GM19025 (cell line): Measurements from ENCODE around the gene MT1G.
"Not testable (repeated sequence)": the region's sequence is repeated elsewhere in the genome, so short reads cannot be mapped to it uniquely, and the experiment has no call there.

Experiments
- ATAC-seq: cut with Tn5 transposase; IDR thresholded peaks from one replicate; pipeline ENCODE4 v1.9.1; 2021; ENCODE audit warnings: mild to moderate bottlenecking, low read depth, moderate library complexity; ENCODE audit not compliant: unreplicated experiment

The MT1G gene

GRCh38 chr16:56667581-56668571, at the start of gene MT1G:
Gene MT1G, minus strand, starts transcription at chr16:56668065. Its CDS starts 72 bp downstream, at chr16:56667993.
- ATAC-seq, result no peak

DNA sequence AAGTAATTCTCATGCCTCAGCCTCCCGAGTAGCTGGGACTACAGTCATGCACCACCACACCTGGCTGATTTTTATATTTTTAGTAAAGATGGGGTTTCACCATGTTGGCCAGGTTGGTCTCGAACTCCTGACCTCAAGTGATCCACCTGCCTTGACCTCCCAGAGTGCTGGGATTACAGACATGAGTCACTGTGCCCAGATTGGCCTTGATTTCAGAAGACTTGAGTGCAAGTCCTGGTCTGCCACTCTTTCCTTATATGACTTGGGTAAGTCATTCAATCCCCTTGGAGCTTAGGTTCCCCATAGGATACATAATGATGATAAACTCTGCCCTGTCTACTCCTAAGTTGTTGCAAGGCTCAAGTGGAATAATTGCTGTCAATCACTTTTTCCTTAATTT, 49.7 kb upstream of the MT1G start:
- not testable (repeated sequence) for ATAC-seq

- no peak for ATAC-seq
Observed at GRCh38 chr16:56716761-56717160, 48.9 kb upstream of the MT1G start.

- ATAC-seq, result no peak
Observed at GRCh38 chr16:56715126-56715525, 47.3 kb upstream of the MT1G start.

GRCh38 chr16:56713794-56714193, 45.9 kb upstream of the MT1G start:
- ATAC-seq, result no peak

- ATAC-seq, result no peak
Observed at GRCh38 chr16:56711862-56712261, 44.0 kb upstream of the MT1G start.

DNA sequence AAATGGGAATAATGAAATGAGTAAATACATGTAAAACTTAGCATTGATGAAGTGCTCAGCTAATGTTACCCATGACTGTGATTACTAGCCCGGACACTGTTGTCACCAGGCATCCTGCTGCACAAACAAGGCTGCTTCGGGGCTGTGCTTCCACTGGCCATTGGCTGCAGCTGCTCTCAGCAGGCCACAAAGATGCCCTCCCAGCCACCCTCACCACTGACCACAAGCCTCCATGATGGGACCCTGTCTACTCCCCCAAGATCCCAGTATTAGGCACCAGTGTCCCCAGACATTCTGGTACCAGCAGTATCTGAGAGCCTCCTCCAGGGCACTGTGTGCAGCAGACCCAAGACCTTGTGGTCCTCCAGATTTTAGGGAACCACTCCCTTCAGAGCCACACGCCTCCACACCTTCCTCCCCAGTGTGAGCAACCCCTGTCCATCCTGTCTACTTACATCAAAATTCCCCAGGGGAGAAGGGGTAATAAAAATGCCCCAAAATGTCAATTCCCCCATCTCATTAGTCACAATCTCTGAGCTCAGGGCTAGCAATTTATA, 42.4 kb upstream of the MT1G start:
- ATAC-seq, result no peak

DNA sequence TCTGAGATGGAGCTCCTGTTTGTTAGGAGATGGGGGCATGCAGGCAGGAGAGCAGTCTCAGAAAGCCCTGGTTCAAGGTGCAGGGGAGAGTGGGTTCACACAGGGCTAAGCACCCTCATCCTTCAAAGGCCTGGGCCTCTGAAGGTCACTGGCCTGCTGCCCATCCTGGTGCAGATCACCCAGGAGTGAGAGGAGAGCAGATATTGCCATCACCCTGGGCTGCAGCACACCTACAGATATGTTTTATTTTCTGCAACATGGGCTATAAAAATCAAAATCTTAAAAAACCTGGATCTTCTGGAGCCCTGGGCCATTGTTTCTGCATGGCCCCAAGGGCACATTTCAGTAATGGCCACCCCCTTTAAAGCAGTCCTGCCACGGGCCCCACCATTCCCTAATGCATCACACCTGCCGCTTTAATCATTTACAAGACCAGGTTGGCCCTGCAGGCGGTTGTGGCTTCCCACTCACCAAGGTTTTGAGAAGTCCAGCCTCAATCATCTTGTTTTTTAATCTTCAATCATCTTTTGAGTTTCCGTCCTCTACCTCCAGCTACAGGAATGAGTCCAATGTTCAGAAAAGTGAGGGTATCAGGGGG, 41.7 kb upstream of the MT1G start:
- ATAC-seq, result no peak

- no peak for ATAC-seq
Observed at GRCh38 chr16:56708525-56709442, 40.9 kb upstream of the MT1G start.

DNA sequence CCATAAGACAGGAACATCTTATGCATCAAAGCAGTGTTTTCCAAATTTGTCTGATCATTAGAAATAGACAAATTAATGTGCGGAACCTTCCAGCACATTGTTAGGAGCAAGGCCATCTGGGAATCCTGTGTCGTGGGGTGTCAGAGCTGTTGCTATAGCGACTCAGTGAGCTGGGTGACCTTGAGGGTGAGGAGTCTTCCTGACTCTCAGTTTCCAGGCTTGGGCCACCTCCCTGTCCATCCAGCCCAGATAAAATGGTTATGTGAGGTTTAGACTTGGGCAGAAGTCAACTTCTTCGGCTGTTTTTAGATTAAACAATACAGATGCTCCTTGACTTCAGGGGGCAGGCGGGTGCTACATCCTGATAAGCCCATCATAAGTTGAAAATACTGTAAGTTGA, 35.0 kb upstream of the MT1G start:
- no peak for ATAC-seq

GRCh38 chr16:56701534-56701933, 33.7 kb upstream of the MT1G start:
- no peak for ATAC-seq

DNA sequence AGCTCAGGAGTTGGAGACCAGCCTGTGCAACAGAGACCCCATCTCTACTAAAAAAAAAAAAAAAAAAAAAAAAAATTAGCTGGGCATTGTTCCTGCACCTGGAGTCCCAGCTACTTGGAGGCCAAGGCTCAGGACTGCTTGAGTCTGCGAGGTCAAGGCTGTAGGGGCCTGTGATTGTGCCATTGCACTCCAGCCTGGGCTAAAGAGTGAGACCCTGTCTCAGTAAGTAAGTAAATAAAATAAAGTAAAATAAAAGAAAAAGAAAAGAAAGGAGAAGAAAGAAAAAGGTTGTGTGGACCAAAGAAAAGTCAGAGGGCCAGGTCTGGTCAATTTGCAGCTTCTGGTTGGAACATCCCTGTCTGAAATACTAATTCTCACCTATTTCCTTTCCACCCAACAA, 32.8 kb upstream of the MT1G start:
- ATAC-seq, result no peak

- ATAC-seq, result no peak
Observed at GRCh38 chr16:56700195-56700594, 32.3 kb upstream of the MT1G start.

GRCh38 chr16:56697456-56698155, 29.7 kb upstream of the MT1G start:
- no peak for ATAC-seq

DNA sequence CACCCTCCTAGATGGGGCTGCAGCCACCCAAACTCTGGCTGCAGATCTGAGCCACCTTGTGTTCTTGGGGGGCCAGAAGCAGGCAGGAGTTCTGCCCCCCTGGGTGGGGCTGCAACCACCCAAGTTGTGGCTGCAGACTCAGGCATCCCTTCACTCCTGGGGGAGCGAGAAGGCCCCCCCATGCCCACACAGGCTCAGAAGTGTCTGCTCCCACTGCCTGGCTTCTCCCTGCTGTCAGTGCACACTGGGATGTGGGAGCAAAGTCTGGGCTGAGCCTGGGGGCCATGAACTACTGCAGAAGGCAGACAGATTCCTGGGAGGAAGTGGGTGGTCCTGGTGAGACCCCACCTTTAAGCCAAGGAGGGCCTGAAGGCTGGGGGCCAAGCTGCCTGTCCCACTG, 27.4 kb upstream of the MT1G start:
- ATAC-seq, result no peak

- ATAC-seq, result no peak
Observed at GRCh38 chr16:56691885-56692284, 24.0 kb upstream of the MT1G start.

DNA sequence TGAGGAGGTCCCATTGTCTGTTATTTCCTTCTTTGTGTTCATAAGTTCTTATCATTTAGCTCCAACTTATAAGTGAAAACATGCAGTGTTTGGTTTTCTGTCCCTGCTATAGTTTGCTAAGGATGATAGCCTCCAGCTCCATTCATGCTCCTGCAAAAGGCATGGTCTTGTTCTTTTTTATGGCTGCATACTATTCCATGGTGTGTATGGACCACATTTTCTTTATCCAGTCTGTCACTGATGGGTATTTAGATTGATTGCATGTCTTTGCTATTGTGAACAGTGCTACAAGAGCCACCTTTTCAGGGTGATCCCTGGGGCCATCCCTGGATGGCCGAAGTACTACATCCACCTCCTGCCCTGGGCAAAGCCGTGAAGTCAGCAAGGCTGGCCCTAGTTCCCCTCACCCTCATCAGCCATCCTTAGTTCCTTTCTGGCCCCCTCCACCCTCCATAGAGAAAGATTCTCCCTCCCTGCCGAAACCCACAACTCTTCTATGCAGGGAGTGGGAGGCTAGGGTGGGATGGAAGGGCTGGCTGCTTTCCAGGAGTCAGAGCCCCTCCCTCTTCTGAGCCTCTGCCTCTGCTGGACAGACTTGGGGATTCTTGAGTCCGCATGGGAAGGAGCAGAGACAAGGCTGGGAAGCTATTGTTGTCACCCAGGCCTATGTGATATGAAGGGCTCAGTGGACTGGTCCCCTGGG, 22.7 kb upstream of the MT1G start:
- ATAC-seq, result no peak

GRCh38 chr16:56689171-56689570, 21.3 kb upstream of the MT1G start:
- ATAC-seq, result no peak

GRCh38 chr16:56688762-56689161, 20.9 kb upstream of the MT1G start:
- ATAC-seq, result no peak
